Loucy (cell line): ENCODE measurements around the gene DHRS4.

Experiments used
- H2AFZ ChIP-seq: fragments of 200-600 bp; sonication (generic); 2 replicates; pipeline ENCODE4 v1.6.0; 2016; ENCODE audit warnings: antibody characterized with exemption, mild to moderate bottlenecking, low read length, moderate library complexity
- H3F3A ChIP-seq: fragments of 200-600 bp; 2 replicates; pipeline ENCODE4 v1.6.0; 2016; ENCODE audit warnings: antibody characterized with exemption, low read depth, mild to moderate bottlenecking
- H3K27me3 ChIP-seq: fragments of 200-600 bp; sonication (generic); 2 replicates; pipeline ENCODE4 v1.6.1; 2014; ENCODE audit warnings: low read length, mild to moderate bottlenecking; ENCODE audit not compliant: insufficient read depth, poor library complexity, severe bottlenecking
- H3K36me3 ChIP-seq: fragments of 200-600 bp; sonication (generic); 2 replicates; pipeline ENCODE4 v1.6.1; 2016; ENCODE audit warnings: low read length; ENCODE audit not compliant: insufficient read depth
- H3K4me1 ChIP-seq: fragments of 200-600 bp; sonication (generic); 2 replicates; pipeline ENCODE4 v1.5.1; 2014; ENCODE audit warnings: low read length, mild to moderate bottlenecking; ENCODE audit not compliant: insufficient read depth, poor library complexity, severe bottlenecking
- H3K4me2 ChIP-seq: fragments of 200-600 bp; sonication (generic); 2 replicates; pipeline ENCODE4 v1.6.0; 2014; ENCODE audit warnings: antibody characterized with exemption, low read length, low read depth, mild to moderate bottlenecking; ENCODE audit not compliant: poor library complexity, severe bottlenecking
- H3K4me3 ChIP-seq: fragments of 200-600 bp; sonication (generic); 2 replicates; pipeline ENCODE4 v1.5.1; 2014; ENCODE audit warnings: low read length, mild to moderate bottlenecking, mixed read lengths; ENCODE audit not compliant: poor library complexity, severe bottlenecking
- H3K79me2 ChIP-seq: fragments of 200-600 bp; sonication (generic); 2 replicates; pipeline ENCODE4 v1.6.1; 2014; ENCODE audit warnings: low read length; ENCODE audit not compliant: insufficient read depth
- H3K9ac ChIP-seq: fragments of 200-600 bp; sonication (generic); 2 replicates; pipeline ENCODE4 v1.6.0; 2014; ENCODE audit warnings: mild to moderate bottlenecking, low read depth, low read length, moderate library complexity; ENCODE audit not compliant: poor library complexity, severe bottlenecking
- H3K9me2 ChIP-seq: fragments of 200-600 bp; sonication (generic); replicated peaks from 2 replicates; pipeline ENCODE4 v1.6.1; 2016; ENCODE audit warnings: low read depth, low read length, mixed read lengths
- H3K9me3 ChIP-seq: fragments of 200-600 bp; sonication (generic); 2 replicates; pipeline ENCODE4 v1.6.1; 2014; ENCODE audit warnings: mild to moderate bottlenecking, antibody characterized with exemption, low read length, low read depth; ENCODE audit not compliant: insufficient read depth
- H4K20me1 ChIP-seq: fragments of 200-600 bp; sonication (generic); 2 replicates; pipeline ENCODE4 v1.6.0; 2014; ENCODE audit warnings: antibody characterized with exemption, low read length, mild to moderate bottlenecking; ENCODE audit not compliant: insufficient read depth, poor library complexity, severe bottlenecking
- CTCF ChIP-seq: fragments of 200-600 bp; sonication (generic); conservative IDR thresholded peaks from 2 replicates; pipeline ENCODE4 v1.5.1; 2014; ENCODE audit warnings: mild to moderate bottlenecking, antibody characterized with exemption, low read length
- EZH2phosphoT487 ChIP-seq: fragments of 200-600 bp; IDR thresholded peaks from 2 replicates; pipeline ENCODE4 v1.6.1; 2018; ENCODE audit warnings: antibody characterized with exemption, mild to moderate bottlenecking, moderate library complexity, borderline replicate concordance

The DHRS4 gene

GRCh38 chr14:23938823-23939222 lies 14.7 kb upstream of the DHRS4 start:
- no peak overlapping the region for H2AFZ ChIP-seq
- H3K4me1 ChIP-seq, result no peaks in the 10 kb centered on the region
- no peaks in the 10 kb centered on the region for H4K20me1 ChIP-seq
- TF ChIP-seq CTCF (no peak), EZH2phosphoT487 (no peak)
- no peaks in the 10 kb centered on the region for H3K9me3 ChIP-seq
- H3K27me3 ChIP-seq, result no peaks in the 10 kb centered on the region
- H3K9me2 ChIP-seq, result no peaks in the 10 kb centered on the region
- H3K4me3 ChIP-seq, result no peak overlapping the region
- no peaks in the 10 kb centered on the region for H3K79me2 ChIP-seq
- H3F3A ChIP-seq, result no peaks in the 10 kb centered on the region
- H3K9ac ChIP-seq, result no peak overlapping the region
- no peak overlapping the region for H3K4me2 ChIP-seq
- H3K36me3 ChIP-seq, result no peaks in the 10 kb centered on the region

GRCh38 chr14:23939607-23940326 lies 13.8 kb upstream of the DHRS4 start:
- H3K36me3 ChIP-seq, result no peaks in the 10 kb centered on the region
- H3K4me1 ChIP-seq, result no peaks in the 10 kb centered on the region
- no peaks in the 10 kb centered on the region for H4K20me1 ChIP-seq
- H3K79me2 ChIP-seq, result no peaks in the 10 kb centered on the region
- TF ChIP-seq CTCF (no peak), EZH2phosphoT487 (no peak)
- no peaks in the 10 kb centered on the region for H3F3A ChIP-seq
- H2AFZ ChIP-seq, result no peak overlapping the region
- H3K9me3 ChIP-seq, result no peaks in the 10 kb centered on the region
- no peak overlapping the region for H3K4me3 ChIP-seq
- H3K9ac ChIP-seq, result no peak overlapping the region
- no peak overlapping the region for H3K4me2 ChIP-seq
- no peaks in the 10 kb centered on the region for H3K27me3 ChIP-seq
- H3K9me2 ChIP-seq, result no peaks in the 10 kb centered on the region

- no peak overlapping the region for H2AFZ ChIP-seq
- H3K4me3 ChIP-seq, result no peak overlapping the region
- H4K20me1 ChIP-seq, result no peaks in the 10 kb centered on the region
- H3K4me1 ChIP-seq, result no peaks in the 10 kb centered on the region
- H3K9me3 ChIP-seq, result no peaks in the 10 kb centered on the region
- H3K9me2 ChIP-seq, result no peaks in the 10 kb centered on the region
- no peaks in the 10 kb centered on the region for H3K79me2 ChIP-seq
- H3K36me3 ChIP-seq, result no peaks in the 10 kb centered on the region
- no peak overlapping the region for H3K4me2 ChIP-seq
- H3K9ac ChIP-seq, result no peak overlapping the region
- no peaks in the 10 kb centered on the region for H3K27me3 ChIP-seq
- TF ChIP-seq CTCF, result no peak
- TF ChIP-seq EZH2phosphoT487, result no peak
- no peaks in the 10 kb centered on the region for H3F3A ChIP-seq
These were observed 12.3 kb upstream of the DHRS4 start for GRCh38 chr14:23941230-23941629.
